Measurements from ENCODE around the gene BICC1. TPM values are rescaled to one million over a fixed set of nuclear protein-coding genes. Genes with fewer than 3 reads are reported as not detected.

The BICC1 gene
- total RNA-seq, 4 donors from 2014 or later: 1.3 to 29.7 (median 17.5) TPM

DNA sequence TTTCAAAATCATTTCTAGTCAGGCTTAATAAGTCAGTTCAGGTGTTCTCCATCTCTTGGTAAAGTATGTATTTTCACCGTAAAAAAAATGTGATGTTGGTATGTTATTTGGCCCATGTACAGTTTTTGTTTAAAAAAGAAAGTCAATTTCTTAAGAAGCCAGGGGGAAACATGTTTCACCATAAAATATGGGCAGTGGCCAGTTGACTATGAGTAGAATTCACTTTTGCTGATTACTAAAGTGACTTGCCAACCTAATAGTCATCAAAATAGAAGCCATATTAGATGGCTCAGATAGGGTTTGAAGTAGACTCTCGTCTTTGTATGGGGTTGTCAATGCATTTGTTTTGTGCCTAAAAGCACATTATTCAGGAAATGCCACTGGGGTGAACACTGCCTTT is 266.3 kb downstream of the BICC1 start:
- Histone ChIP-seq H3K27ac (no peak overlapping the region), H3K4me3 (no peak overlapping the region), H3K9me3 (no peaks in the 10 kb centered on the region), H3K36me3 (no peaks in the 10 kb centered on the region), H3K4me1 (no peaks in the 10 kb centered on the region), H3K27me3 (no peaks in the 10 kb centered on the region)
- no peak for DNase-seq
- TF ChIP-seq POLR2A (IDR thresholded peaks at IDR 0.05): no peak
- TF ChIP-seq CTCF (IDR thresholded peaks at IDR 0.05): no peak
- intact Hi-C loops (cut with DNase I; ENCODE audit: low total_unique reads): no loop called here

DNA sequence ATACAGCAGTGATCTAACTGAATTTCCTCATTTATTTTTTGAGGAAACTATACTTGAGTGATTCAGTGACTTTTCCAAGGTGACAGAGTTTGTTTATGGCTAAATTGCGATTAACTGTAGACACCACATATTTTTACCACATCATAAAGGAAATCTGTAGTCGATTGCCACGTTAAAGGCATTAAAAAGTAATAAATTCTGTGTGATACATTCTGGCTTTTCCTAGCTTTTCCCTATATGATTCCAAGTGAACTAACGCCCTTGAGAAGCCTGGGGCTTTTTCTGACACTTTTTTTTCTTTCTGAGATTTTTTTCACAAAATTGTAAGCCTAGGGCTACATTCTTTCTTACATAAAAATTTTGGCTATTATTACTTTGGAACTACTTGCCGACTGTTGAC is 266.9 kb downstream of the BICC1 start:
- Histone ChIP-seq H3K27me3 (no peaks in the 10 kb centered on the region), H3K9me3 (no peaks in the 10 kb centered on the region), H3K27ac (peak overlapping the region in 1 of 2 donors; percentile 10), H3K36me3 (no peaks in the 10 kb centered on the region), H3K4me3 (no peak overlapping the region), H3K4me1 (no peaks in the 10 kb centered on the region)
- DNase-seq: no peak
- intact Hi-C loops (cut with DNase I; ENCODE audit: low total_unique reads): no loop called here
- TF ChIP-seq CTCF (IDR thresholded peaks at IDR 0.05): no peak
- TF ChIP-seq POLR2A (IDR thresholded peaks at IDR 0.05): no peak

DNA sequence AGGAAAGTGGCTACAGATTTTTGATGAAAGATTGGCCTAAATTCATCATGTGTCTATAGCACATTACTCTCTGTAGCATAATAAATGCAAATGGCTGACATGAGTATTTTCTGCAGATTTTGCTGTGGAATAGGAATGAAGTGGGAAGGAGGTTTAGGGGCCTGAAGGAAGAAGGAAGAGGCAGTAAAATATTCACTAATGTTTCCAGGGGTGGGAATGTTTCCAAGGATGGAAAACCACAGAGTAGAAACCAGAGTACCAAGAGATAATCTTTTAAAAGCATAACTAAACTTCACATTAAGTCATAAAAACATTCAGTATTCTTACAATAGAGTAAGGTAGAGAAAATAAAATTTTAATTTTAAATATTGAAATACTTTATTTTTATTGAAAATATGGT is 267.8 kb downstream of the BICC1 start:
- Histone ChIP-seq H3K4me3 (no peak overlapping the region), H3K4me1 (no peaks in the 10 kb centered on the region), H3K36me3 (no peaks in the 10 kb centered on the region), H3K27ac (peak overlapping the region; percentile 10 to 21), H3K27me3 (no peaks in the 10 kb centered on the region), H3K9me3 (no peaks in the 10 kb centered on the region)
- TF ChIP-seq POLR2A (IDR thresholded peaks at IDR 0.05) (no peak), CTCF (IDR thresholded peaks at IDR 0.05) (no peak)
- intact Hi-C loops (cut with DNase I; ENCODE audit: low total_unique reads): no loop called here
- DNase-seq: no peak

GRCh38 chr10:58781873-58782488 is 269.3 kb downstream of the BICC1 start:
- intact Hi-C loops (cut with DNase I; ENCODE audit: low total_unique reads): no loop called here
- no peaks in the 10 kb centered on the region for H3K27me3 ChIP-seq
- H3K4me1 ChIP-seq: no peaks in the 10 kb centered on the region
- H3K4me3 ChIP-seq: no peak overlapping the region
- H3K27ac ChIP-seq: no peak overlapping the region
- TF ChIP-seq POLR2A (IDR thresholded peaks at IDR 0.05) (no peak), CTCF (IDR thresholded peaks at IDR 0.05) (peak; percentile 38 to 59 (median 50))
- no peak for DNase-seq
- no peaks in the 10 kb centered on the region for H3K9me3 ChIP-seq
- H3K36me3 ChIP-seq: no peaks in the 10 kb centered on the region

DNA sequence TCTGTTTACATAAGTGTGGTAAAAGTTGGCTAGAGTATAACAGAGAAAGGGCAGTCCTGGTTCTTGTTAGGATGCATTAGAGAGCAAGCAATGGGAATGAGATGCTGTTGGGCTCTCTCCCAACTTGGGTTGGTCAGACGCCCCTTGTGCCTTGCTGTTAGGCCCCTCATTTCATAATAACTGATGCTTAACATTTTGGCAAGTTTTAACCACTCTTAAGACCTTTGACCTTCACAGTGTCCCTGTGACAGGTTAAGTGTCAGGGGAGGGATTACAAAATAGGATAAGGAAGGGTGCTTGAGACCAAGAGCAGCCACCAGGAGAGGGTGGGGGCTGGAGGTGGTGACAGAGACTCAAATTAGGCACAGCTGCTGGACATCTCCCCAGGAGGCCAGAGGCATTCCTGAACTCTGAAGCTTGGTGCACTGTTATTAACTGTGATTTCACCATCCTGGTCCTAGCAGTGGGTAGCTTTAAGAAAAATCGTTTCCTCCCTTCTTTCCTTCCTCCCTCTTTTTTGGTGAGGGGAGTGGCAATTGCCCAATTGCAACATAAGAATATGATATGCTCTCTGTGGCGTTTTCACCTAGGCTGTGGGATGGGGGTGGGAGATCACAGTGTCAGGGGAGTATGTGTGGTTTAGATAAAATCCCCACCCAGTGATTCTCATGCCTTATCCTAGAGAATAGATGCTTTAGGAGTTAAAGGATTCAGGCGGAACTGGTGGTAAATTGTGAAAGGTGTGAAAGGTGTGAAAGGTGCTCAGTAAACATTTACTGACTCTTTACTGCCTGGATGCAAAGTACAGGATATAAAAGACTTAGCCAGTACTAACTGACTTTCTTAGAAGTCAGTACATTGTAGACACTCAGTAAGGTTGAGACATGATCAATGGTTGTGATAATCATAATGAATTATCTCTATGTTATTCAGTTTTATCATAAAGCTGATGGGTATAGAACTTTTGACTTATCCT is 270.5 kb downstream of the BICC1 start:
- no peak overlapping the region for H3K4me3 ChIP-seq
- no peaks in the 10 kb centered on the region for H3K4me1 ChIP-seq
- H3K27ac ChIP-seq: no peak overlapping the region
- no peaks in the 10 kb centered on the region for H3K27me3 ChIP-seq
- TF ChIP-seq POLR2A (IDR thresholded peaks at IDR 0.05): no peak
- no peak for TF ChIP-seq CTCF (IDR thresholded peaks at IDR 0.05)
- H3K9me3 ChIP-seq: no peaks in the 10 kb centered on the region
- no peaks in the 10 kb centered on the region for H3K36me3 ChIP-seq
- no peak for DNase-seq
- intact Hi-C loops (cut with DNase I; ENCODE audit: low total_unique reads): no loop called here
